COLO829 (cell line): Measurements from ENCODE around the gene FN3KRP.
"Not testable (repeated sequence)": the region's sequence is repeated elsewhere in the genome, so short reads cannot be mapped to it uniquely, and the experiment has no call there.

Source experiments
- DNase-seq: peaks from one replicate; pipeline ENCODE4 v3.0.0; 2012; ENCODE audit warnings: low spot score

Gene FN3KRP

GRCh38 chr17:82744736-82745135 is 28.2 kb downstream of the FN3KRP start:
- not testable (repeated sequence) for DNase-seq

- no peak for DNase-seq
Observed at GRCh38 chr17:82745524-82745923, 29.0 kb downstream of the FN3KRP start.

GRCh38 chr17:82748756-82749155 is 32.2 kb downstream of the FN3KRP start:
- no peak for DNase-seq

- DNase-seq = no peak
Observed at GRCh38 chr17:82750241-82750908, 33.9 kb downstream of the FN3KRP start.

- DNase-seq = no peak
Observed at GRCh38 chr17:82751171-82751570, 34.7 kb downstream of the FN3KRP start.

- peak; percentile 91 for DNase-seq
Observed at GRCh38 chr17:82751571-82752370, 35.3 kb downstream of the FN3KRP start, which contains the start of gene TBCD. TSS of gene TBCD (plus strand) at chr17:82752065. CDS start at chr17:82752194, 129 bp downstream.

DNA sequence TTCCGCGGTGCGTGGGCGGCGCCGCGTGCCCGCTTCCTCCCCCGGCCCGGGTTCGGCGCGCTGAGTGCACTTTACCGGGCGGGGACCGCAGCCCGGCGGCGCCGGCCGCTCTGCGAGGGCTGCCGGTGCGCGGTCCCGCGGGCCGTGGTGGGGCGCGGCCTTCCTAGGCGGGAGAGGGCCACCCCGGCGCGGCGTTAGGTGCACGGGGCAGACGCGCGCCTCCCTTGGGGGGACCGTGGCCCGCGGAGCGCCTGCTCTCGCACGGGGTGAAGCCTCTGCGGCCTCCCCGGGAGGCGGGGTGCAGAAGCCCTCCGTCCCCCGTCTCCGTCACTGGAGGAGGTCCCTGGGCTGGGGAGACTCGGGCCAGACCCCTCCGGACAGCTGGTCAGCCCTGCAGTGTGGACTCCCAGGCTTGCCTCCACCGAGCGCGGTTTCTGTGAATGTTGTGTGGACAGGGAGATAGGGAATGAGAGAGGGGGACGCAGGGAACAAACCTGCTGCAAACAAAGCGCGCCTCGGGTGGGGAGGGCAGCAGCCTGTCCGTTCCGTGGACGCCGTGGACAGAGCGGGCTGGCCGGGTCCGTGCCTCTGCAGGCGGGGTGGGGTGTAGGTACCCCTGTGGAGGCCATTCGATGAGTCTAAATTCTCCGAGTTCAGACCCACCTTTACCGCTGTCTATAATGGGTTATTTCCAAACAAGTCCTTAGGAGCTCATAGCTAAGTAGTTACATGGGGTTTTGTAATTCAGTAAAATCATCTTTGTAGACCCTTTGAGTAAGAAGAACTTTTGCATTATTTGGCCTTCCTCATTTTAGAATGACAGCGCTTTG is 36.1 kb downstream of the FN3KRP start:
- no peak for DNase-seq

DNA sequence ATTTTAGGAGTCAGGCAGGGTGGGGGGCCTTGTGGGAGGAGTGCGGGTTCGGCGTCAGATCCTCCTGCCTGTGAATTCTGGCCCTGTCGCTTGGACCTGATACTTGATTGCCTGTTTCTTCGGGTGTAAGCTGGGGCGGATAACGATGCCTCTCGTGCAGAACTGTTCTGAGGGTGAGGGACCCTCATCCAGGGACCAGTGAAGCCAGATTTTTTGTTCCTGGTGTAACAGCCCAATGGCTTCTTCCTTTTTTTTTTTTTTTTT is 36.6 kb downstream of the FN3KRP start:
- DNase-seq = no peak

DNA sequence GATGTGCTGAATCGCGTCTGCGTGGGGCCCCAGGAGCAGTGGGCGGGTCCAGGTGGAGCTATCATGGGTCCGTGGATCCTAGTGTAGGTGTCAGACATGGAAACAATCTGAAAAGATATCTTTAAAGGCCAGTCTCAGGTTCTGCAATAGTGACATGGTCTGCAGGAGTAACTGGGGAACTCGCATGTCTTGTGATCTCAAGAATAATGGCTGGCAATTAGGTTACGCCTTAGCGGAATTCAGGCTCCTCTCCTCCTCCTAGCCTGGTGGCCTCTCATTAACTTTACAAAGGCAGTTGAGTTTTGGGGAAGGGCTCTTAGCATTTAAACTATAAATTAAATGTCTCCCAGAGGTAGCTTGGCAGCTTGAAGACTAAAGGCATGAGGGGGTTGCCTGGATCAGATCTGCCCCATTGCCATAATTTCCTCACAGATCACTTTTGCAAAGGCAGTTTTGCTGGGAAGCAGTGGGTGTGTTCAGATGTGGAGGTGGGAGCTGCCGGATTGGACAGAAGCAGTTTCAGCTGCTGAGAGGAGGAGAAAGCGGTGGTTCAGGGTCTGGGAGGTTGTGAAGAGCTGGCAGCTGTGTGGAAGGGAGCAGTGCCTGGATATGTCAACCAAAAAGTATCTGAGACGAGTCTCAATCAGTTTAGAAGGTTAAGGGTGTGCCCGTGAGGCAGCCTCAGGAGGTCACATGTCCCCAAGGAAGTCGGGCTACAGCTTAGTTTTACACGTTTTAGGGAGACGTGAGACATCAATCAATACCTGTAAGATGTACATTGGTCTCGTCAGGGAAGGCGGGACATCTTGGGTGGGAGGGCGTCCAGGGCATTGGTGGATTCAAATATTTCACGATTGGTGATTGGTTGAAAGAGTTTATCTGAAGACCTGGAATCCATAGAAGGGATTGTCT is 38.0 kb downstream of the FN3KRP start:
- DNase-seq = no peak

- no peak for DNase-seq
Observed at GRCh38 chr17:82756166-82756565, 39.7 kb downstream of the FN3KRP start.

DNA sequence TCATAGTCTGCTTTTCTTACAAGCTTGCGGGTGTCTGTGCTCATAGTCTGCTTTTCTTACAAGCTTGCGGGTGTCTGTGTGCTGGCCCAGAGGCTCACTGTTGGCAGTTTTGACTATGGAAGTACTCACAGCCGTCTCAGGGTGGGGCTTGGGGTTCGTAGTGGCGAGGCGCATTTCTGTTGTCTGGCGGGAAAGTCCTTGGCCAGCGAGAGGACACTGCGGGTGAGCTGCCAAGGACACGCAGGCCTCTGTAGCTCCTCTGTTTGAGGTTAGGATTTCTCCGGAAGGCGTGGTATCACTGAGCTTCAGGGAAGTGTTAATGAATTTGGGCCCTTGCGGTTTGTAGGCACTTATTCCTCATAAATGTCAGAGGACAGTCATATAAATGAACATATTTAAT is 48.9 kb downstream of the FN3KRP start:
- DNase-seq = no peak

GRCh38 chr17:82767041-82767754 is 50.7 kb downstream of the FN3KRP start:
- peak; percentile 55 for DNase-seq

DNA sequence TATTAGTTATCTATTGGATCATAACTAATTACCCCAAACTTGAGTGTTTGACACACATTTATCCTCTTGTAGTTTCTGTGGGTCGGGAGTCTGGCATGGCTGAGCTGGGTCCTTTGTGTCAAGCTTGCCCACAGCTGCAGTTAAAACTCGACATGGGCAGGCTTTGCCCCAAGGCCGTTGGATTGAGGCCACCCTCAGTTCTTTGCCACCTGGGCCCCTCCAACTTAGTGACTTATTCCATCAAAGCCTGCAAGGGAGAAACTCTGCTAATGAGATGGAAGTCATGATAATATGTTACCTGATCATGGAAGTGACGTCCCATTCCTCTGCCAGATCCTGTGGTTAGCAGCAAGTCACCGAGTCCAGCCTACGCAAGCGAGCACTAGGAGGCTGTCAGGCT is 52.5 kb downstream of the FN3KRP start:
- no peak for DNase-seq

GRCh38 chr17:82772026-82772425 is 55.5 kb downstream of the FN3KRP start:
- DNase-seq = no peak

DNA sequence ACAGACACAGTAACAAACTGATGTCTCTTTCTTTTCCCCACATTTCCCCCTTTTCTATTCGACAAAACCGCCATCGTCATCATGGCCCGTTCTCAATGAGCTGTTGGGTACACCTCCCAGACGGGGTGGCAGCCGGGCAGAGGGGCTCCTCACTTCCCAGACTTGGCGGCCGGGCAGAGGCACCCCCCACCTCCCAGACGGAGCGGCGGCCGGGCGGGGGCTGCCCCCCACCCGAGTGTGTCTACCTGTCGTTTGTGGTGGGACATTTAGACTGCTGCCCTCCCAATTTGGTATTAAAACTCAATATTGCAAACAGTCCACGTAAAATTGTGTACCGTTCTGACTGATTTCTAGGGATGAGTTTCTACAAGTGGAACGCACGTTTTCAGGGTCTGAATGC is 58.0 kb downstream of the FN3KRP start:
- not testable (repeated sequence) for DNase-seq

DNA sequence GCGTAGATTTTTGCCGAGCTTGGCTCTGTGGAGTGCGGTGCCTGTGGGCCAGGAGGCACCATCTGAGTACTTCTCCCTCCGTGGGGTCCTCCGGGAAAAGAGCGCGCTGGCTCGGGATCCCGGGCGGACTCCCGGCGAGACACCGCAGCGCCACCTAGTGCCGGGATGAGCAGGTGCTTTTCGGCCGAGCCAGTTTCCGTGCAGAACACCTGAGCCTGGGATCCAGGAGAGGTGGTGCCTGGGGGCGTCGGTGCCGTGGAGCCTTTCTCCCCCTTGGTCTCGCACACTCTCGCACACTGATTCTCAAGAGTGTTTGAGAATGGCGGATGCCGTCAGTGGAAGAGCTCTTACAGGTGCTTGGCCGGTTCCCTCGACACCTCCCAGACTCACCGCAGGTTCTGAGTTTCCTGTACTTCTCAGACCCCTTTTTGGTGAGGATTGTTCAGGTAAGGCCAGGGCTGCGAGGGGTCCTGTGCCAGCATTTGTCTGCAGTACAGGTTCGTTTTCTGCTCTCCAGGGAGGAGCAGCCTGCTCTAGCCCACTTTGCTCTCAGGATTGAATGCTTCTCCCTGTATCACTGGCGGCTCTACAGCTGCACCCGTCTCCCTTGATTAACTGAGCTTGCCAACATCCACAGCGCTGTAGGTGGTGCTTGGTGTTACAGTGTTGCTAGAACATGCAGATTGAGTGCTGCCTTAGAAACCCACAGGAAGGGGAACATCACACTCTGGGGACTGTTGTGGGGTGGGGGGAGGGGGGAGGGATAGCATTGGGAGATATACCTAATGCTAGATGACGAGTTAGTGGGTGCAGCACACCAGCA is 58.7 kb downstream of the FN3KRP start:
- DNase-seq = peak; percentile 40

- DNase-seq = no peak
Observed at GRCh38 chr17:82776454-82776853, 59.9 kb downstream of the FN3KRP start.
